Upper lobe of left lung (tissue), 4 donors: ENCODE measurements around the gene MVP.

Experiments used
- POLR2A ChIP-seq, 4 donors: fragments of 450-650 bp; IDR thresholded peaks; one replicate each; pipeline ENCODE4 v1.5.1; 2016 to 2017; ENCODE audit warnings: antibody characterized with exemption in 4 of 4, mild to moderate bottlenecking in 2 of 4
- POLR2AphosphoS5 ChIP-seq, 2 donors: sonication (generic); formaldehyde crosslinking; IDR thresholded peaks; one replicate each; pipeline ENCODE4 v1.5.1; 2017; ENCODE audit warnings: antibody characterized with exemption in 2 of 2
- TF ChIP-seq, protein P1 (sequence below), 6 experiments: fragments of 450-650 bp in 4 of 6; fragments of 200-600 bp in 2 of 6; sonication (generic) in 2 of 6; IDR thresholded peaks; one replicate each; pipeline ENCODE4 v1.5.1; 2016 to 2019; ENCODE audit warnings: antibody characterized with exemption in 6 of 6

DNA sequence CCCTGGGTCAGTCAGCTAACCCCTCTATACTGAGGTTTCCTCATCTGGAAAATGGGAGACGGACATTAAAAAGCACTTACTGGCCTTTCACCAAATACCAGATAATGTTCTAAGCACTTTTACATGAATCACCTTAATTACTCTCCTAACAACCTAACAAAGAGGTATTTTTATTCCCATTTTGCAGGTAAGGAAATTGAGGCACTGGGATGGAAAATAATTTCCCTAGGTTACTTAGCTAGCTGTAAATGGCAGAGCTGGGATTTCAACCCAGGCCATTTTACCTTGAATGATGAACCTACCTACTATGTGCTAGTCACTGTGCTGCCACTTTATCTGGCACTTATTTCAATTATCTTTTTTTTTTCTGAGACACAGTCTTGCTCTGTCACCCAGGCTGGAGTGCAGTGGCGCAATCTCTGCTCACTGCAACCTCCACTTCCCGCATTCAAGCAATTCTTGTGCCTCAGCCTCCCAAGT lies 26.0 kb upstream of the MVP start:
- TF ChIP-seq, protein P1, sequence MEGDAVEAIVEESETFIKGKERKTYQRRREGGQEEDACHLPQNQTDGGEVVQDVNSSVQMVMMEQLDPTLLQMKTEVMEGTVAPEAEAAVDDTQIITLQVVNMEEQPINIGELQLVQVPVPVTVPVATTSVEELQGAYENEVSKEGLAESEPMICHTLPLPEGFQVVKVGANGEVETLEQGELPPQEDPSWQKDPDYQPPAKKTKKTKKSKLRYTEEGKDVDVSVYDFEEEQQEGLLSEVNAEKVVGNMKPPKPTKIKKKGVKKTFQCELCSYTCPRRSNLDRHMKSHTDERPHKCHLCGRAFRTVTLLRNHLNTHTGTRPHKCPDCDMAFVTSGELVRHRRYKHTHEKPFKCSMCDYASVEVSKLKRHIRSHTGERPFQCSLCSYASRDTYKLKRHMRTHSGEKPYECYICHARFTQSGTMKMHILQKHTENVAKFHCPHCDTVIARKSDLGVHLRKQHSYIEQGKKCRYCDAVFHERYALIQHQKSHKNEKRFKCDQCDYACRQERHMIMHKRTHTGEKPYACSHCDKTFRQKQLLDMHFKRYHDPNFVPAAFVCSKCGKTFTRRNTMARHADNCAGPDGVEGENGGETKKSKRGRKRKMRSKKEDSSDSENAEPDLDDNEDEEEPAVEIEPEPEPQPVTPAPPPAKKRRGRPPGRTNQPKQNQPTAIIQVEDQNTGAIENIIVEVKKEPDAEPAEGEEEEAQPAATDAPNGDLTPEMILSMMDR (IDR thresholded peaks at IDR 0.05), result no peak
- TF ChIP-seq POLR2A (IDR thresholded peaks at IDR 0.05) (no peak), POLR2AphosphoS5 (IDR thresholded peaks at IDR 0.05) (no peak)
